Measurements from ENCODE around the gene SHQ1.
A peak's percentile ranks its signal among the peaks of the same experiment; 100 is the strongest.

Gene SHQ1

DNA sequence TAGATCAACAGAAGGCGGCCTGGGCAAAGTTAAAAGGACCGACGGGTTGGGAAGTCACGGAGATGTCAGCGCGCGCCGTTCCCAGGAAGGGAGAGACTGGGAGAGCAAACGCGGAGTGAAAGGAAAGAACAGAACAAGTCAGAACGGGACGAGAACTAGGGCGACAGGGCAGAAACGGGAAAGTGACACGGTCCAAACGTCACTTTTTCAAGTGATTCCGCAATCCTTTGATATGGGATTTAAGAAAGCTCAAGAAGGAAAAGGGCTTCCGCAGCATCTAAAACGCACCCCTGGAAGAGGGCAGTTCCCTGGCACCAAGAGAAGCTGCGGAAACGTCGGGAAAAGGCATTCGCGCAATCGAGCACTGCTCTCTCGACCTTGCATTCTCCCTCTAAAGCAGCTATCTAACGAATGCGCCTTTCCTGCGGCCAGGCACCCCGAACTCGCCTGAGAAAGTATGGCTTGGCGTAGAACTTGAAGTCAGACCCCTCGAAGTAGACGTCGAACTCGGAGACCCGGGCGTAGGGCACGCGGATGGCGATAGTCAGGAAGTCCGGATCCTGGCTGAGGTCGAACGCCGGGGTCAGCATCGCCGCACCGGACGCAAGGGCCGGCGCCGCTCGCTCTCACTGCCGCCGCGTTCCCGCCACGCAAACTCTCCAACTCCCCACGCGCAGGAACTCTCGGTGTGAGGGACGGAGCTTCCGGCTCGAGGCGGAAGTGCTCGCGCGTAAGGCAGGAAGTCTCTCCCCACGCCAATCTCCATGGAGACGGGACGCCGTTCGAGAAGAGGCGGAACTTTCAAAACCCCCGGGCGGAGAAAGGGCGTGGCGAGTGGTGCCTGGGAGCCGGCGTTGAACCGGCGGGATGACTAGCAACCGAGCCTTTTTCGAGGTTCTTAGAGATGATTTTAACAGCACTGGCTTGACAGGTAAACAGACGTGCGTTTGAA is at the start of gene SHQ1:
TSS of gene SHQ1 (minus strand) at position 695 of the 952 bp plus-strand sequence. CDS start at position 590, 105 bp downstream.
- DNase-seq = peak; percentile 96

DNA sequence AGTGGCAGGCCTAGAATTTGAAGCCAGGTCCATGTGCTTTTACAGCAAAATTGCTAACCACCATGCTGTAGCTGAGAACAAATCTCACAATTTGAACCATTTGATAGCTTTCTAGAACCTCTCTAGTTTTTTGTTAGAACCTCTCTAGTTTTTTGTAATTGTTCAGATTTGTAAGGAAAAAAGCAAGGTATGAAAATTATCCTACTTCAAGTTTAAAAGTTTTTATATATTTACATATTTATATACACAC is 49.4 kb upstream of the SHQ1 start:
- DNase-seq = no peak

DNA sequence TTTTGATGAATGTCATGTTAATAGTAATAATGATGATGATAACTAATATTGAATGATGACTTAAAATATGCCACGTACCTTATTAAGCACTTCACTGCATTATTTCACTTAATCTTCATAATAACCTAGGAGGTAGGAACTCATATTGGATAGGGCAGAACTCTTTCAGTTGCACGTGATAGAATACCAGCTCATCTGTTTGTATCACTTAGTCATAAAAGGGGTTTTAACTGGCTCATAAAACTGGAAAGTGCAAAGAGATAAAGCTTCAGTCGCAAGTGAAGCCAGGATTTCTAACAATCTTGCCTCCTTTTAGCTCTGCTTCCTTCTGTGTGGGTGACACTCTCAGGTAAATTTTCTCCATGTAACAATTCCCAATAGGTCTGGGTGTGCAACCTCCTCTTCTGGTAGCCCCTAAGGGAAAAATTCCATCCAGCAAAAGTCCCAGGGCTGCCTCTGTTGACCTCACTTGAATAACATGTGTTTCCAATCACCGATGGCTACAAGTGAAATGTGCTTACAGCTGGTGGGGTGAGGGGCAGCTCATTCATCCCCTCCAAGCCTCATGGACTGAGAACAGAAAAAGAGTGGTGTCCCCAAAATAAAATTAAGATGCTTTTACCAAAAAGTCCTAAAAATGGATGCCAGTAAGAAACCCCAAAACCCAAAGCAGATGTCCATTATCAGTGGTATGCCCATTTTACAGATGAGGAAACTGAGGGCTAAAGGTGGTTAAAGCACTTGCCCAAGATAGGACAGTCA is 48.9 kb upstream of the SHQ1 start:
- no peak for DNase-seq

DNA sequence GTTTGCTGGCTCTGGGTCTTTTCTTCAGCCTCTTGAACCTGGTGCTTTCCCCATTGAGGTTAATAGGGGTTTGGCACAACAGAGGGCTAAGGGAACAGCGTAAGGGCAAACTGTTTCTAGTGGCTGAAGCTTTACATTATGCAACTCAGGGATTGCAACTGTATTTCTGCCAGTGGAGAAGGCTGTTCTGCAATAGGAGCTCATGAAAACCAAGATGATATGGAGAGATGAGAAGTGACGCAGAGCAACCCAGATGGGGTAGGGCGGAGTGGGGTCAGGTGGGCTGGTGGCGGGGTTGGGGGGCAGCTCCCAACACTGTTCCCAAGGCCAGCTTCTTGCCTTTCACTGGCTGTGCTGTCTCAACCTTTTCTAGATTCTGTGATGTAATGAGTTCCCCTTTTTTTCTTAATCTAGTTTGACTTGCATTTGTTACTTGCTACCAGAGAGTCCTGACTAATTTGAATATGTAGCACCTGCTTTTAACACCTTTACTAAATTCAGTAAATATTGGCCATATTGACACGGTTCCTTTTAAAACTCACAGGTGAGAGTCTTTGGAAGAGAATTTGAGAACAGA is 46.8 kb upstream of the SHQ1 start:
- no peak for DNase-seq

DNA sequence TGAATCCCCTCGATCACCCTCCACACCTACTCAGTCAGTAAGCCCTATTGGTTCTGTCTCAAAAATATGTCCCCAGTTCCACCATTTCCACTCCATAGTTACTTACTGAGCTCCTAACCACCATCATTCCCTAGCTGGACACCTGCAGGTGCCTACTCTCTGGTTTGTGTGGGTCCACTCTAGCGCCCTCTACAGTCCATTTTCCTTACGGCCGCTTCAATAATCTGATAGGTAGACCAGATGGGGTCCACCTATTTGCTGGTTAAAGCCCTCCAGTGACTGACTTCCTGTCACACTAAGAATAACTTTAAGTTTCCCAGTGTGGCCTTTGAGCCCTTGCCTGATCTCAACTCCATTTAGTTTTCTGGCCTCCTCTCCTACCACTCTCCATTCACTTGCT is 44.6 kb upstream of the SHQ1 start:
- DNase-seq = no peak

DNA sequence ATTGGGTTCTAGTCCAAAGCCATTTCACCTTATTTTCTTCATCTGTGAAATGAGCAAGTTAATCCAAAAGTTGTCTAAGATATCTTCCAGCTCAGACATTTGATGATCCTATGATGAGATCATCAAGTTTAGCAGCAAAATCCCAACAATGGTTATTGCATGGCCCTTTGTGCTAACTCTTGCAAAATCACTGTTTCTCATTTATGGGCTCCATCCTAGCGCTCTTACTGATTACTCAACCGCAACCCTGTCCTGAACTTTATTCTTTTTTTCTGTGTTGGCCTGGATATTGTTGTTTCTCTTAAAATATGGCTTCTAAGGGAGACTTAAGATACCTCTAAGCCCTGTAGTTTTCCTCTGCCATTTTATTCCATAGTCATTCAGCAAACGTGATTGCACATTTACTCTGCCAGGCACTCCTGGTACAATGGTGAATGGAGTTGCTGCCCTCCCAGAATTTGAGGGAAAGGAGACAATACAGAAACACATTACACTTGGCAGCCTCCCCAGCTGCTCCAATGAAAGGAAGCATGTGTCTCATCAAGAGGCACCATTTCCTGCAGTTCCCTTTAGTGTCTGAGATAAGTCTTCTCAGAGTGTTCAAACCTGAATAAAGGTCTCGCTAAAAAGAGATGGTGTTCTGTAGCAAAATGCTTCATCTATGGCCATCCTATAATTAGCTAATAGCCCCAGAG is 44.0 kb upstream of the SHQ1 start:
- DNase-seq = no peak

DNA sequence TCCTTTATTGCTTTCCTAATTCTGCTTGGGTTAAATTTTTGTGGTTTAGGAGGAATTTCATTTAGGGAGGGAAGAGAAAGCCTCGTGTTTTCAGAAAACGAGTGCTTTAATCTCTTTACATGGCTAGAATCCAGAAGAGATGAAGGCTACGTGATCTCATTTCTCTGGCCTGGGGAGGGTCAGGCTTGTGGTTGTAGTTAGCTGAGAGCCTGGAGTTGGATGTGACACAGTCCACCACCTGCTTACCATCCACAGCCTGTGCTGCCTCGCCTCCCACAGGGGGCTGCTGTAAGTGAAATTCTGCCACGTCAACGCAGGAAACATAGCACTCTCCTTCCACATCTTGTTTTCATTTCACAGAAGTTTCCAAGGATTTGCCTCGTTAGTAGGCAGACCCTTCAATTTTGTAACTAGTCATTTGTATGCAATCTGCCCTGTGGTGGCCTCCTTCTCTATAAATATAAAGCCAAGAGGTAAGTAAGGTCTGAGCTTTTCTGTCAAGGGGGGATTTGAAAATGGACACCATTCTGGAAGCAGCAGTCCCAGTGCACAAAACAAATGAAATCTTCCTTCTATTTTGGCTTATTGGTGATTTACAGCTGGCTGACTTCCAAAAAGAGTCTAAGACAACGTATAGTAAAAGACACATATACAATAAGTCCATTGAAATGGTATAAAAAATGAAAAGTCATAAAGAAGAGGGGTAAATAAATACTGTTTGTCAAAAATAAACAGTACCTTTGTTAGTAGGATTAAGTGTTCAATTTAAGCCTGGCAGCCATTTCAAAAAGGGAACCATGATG is 43.0 kb upstream of the SHQ1 start:
- DNase-seq = peak; percentile 87

DNA sequence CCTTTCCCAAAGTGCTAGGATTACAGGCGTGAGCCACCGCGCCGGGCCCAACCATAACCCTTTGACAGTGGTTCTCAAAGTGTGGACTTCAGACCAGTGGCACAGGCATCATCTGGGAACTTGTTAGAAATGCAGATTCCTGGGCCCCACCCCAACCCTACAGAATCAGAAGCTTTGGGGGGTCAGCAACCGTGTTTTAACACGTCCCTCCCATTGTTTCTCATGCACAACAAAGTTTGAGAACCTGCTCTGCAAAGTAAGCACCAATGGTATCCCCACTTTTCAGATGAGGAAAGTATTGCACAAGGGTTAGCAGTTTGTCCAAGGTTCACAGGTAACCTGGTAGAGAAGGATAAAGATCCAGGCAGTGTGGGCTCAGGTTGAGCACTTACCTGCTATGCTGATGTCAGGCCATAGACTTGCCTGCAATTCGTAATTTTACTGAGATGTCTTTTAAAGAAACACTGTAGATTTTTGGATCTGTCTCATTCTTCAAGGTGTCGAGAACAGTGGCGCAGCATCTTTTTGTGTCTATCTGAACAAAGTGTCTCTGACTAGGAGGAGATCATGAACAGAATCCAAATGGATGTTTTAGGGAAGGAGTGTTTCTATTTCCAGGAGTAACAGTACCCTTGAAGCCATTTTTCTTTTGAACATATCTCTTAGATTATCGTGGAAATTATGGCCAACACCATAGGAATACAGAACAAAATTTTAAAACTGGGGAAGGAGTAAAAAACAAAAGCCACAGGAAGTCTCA is 42.1 kb upstream of the SHQ1 start:
- DNase-seq = no peak

DNA sequence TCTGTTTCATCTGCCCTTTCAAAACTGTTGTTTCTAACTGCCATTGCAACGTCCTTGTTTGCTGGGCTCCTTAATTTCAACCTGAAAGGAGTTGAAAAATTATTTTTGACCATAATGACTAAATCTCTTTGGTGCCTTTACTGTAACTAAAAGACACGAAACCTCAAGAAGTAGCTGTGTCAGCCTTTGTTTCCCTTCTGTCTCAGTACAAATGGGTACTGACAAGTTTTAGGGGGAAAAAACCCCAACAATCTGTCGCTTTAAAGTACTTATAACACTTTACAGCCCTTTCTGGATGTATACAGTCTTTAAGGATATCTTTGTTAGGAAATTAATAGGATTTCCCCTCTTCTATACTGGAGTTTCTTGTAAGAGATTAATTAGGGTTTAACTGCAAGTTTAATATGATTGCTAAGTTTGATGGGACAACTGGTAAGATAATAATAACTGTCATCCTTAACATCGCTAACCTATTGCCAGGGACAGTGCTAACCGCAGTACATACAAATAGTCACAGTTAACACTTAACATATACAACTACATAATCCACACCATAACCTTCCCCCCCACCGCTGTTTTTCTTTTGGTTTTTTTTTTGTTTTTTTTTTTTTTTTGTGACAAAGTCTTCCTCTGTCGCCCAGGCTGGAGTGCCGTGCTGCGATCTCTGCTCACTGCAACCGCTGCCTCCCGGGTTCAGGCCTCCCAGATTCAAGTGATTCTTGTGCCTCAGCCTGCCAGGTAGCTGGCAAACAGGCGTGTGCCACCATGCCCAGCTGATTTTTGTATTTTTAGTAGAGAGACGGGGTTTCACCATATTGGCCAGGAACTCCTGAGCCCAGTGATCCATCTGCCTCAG is 41.3 kb upstream of the SHQ1 start:
- DNase-seq = no peak

DNA sequence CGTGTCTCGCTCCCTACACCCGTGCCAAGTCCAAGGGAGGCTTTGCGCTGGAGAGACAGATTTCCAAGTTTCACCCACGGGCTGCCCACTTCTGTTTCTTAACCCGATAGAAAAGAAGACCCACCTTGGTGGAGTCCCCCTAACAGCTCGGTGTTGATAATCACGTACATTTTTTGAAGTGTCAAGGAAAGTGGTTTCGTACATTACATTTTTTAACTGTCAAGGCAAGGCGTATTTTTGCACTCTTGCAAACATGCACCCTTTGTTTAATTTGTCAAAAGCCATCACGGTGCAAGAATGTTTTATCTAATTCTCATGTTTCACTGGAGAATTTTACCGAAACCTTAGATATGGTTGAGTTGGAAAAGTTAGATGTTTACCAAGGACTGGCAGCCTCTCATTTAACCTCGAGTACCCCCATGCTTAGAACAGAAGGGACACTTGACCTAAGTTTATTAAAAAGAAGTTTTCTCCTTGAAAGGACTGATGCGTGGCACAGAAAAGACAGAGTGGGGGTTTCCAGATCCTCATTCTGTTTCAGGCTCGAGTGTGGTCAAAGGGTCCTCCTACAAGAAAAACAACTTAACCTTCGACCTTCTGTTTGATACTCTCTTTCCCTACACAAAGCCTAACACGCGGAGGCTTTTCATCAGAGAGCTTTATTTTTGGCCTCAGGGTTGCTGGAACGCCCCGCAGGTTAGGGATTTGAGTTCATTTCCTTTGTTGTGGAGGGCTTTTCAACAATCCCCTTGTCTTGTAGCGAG is 40.5 kb upstream of the SHQ1 start:
- DNase-seq = no peak

DNA sequence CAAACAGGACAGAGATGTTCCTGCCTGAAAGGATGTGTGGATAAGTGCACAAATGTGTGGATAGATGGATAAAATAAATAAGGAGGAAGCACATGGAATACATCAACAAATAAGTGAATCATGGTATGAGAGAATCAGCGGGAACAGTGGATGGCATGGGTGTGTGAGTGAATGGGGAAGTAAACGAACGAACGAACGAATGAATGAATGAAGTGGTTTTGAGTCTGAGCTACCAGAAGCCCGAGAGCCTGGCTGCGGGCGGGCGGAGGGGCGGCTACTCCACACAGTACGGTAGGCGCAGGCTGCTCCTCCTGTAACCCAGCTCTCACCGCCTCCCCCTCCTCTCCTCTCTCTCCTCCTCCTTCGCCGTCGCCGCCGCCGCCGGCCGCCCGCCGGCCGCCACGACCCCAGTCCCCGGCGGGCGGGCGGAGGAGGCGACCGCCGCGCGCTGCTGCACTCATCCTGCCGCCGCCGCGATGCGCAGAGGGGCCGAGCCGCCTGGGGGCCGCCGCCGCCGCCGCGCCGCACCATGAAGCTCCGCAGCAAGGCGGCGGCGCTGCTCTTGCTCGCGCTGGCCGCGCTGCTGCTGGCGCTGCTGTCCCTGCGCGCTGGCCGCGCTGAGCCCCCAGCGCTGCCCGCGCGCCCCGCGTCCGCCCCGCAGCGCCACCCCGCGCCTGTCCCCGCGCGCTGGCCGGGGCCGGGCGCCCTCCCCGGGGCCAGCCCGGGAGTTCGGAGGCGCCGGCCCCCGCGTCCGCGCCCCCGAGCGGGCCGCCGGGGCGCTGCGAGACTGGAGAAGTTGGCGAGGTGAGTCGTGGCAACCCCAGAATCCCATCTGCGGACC is 39.7 kb upstream of the SHQ1 start, which contains the start of gene GXYLT2:
TSS of gene GXYLT2 (plus strand) at position 342 of the 841 bp plus-strand sequence. CDS start at position 530, 188 bp downstream.
- DNase-seq = peak; percentile 88

DNA sequence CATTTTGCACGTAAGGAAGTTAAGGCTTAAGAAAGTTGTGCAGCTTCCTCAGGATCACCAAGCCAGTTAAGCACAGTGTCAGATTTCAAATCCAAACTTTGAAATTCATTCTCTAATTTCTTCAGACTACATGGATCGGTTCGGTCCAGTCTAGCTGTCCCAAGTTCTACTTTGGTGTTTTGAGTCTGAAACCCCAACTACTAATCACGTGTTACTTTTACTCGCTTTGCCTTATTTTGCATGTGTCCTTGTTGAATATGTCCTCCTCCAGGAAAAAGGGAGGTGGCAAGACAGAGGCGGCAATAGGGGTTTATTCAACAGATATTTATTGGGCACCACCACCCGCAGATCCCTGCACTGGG is 39.1 kb upstream of the SHQ1 start:
- no peak for DNase-seq

DNA sequence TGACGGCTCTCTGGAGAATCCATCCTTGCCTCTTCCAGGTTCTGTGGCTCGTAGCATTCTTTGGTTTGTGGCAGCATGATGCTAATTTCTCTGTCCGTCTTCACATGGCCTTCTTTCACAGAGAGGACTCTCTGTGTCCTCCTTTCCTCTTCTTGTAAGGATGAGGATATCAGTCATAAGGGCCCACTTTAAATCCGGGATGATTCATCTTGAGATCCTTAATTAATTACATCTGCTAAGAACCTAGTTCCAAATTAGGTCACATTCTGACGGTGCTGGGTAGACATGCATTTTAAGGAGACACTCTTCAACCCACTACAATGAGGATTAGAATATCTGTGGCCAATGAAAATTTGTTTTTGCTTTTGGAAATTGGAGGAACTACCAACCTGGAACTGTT is 23.9 kb upstream of the SHQ1 start:
- no peak for DNase-seq

DNA sequence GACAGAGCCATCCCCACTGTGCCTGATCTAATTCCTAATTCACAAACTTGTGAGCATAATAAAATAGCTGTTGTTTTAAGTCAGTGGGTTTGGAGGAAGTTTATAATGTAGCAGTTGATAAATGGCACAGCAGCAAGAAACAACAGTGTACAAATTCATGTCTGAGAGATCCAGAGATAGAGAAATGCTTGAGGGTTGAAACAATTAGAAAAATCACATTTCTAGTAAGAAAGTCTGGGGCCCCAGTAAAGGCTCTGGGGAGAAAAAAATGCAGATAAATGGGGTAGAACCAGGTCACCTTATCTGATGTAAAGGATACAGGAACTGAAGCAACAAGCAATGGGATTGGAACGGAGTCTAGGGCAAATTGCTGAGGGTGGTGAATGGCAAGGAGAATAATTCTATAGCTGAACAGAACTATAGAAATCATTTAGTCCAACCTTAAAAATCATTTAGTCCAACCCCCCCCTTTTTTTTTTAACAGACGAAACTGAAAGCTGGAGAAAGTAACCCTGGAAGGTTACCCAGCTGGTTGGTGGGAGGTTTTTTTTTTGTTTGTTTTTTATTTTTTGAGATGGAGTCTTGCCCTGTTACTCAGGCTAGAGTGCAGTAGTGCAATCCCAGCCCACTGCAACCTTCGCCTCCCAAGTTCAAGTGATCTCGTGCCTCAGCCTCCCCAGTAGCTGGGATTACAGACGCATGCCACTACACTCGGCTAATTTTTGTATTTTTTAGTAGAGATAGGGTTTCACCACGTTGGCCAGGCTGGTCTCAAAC is 14.3 kb upstream of the SHQ1 start:
- no peak for DNase-seq

DNA sequence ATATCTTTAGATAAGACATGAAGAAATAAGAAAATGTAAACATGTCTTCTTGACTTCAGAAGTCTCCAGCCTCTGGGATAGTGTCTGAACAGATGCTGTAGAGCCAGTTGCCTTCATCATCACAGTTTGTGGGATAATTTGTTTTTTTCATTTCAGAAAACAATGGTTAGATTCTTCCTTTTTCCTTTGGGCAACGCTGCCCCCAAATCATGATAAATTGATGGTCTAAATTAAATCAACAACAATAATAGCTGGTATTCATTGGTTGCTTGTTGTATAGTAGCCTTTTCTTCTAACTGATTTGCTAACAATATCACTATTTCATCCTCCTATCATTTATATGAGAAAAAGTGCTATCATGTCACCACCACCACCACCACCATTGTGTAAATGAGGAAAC is 12.6 kb upstream of the SHQ1 start:
- DNase-seq = no peak

DNA sequence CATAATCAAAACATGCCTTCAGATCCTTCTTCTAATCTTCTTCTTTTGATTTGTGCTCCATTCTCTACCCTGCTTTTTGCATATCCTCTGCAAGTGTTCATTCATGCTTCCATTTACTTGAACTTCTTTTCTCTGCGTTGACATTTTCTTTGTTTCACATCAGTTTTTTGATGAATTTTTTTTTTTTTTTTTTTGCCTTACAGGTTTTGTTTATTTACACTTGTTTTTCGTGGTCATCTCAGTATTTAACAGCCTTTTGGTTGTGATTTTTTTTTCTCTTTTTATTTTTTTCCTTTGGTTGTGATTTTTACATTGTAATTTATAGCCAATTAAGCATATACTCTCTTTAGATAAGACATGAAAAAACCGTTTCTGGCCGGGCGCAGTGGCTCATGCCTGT is 11.8 kb upstream of the SHQ1 start:
- no peak for DNase-seq

DNA sequence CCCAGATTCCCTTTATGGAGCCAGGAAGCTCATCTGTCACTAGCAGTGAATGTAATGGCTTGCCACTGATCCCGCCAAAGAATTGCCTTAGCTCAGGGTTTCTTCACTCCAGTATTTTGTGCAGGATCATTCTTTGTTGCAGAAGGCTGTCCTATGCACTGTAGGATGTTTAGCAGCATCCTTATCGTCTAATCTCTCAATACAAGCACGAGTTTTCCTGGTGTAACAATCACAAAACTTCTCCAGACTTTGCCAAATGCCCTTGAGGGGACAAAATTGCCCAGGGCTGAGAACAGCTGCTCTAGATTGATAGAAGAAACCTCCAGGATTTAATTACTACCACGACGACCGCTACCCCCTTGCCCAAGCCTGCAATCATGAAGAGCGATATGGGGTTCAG is 6.8 kb upstream of the SHQ1 start:
- no peak for DNase-seq

DNA sequence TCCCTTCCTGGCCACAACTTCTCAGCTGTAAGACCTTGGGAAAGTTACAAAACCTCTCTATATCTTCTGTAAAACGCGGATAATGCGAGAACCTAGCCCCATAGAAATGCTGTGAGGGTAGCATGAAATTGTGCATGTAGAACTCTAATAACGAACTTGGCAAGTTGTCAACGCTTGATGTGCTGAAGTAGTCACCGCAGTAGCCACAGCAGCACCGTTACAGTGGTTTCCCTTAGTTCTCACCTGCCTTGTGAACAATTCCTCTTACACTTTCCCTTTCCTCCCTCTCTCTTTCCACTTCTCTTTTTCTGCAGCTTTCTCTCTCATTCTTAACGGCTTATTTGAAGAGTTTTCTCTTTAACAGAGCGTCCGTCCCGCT is 447 bp upstream of the SHQ1 start:
- DNase-seq = no peak

Measured in left hindlimb (tissue), 1 donor.